HepG2 (cell line): ENCODE results near the gene SUPV3L1. TPM values are rescaled to one million over a fixed set of nuclear protein-coding genes. Genes with fewer than 3 reads are reported as not detected.

Source experiments
- ATAC-seq: fragments of 200-7000 bp; cut with Tn5 transposase; 3 replicates; pipeline ENCODE4 v1.9.1; 2020; ENCODE audit warnings: mild to moderate bottlenecking, moderate library complexity
- BruUV-seq: library from RNA; stranded (reverse); fragments of 400-500 nt; replicated peaks from 2 replicates; lab custom pipeline; 2021; lab: Mats Ljungman, UMichigan
- CTCF ChIA-PET: fragments of 300-600 bp; formaldehyde crosslinking; extraction: SDS; loops from one replicate; lab custom pipeline; 2021; ENCODE audit warnings: low total read pairs, inconsistent platforms, low intra/inter-chr PET ratio; lab: Yijun Ruan, JAX
- POLR2A ChIA-PET: fragments of 350-600 bp; sonication (Branson Sonifier 250); formaldehyde crosslinking; loops from one replicate; lab custom pipeline; 2020; ENCODE audit warnings: antibody characterized with exemption, inconsistent platforms; lab: Yijun Ruan, JAX
- DNase-seq: peaks from one replicate; pipeline ENCODE4 v3.0.0-alpha.2; 2015; ENCODE audit warnings: low spot score
- FAIRE-seq: peaks from 3 replicates; lab custom pipeline; 2011; peaks lifted over from hg19 to GRCh38; lab: Jason Lieb, UNC
- H2AFZ ChIP-seq: one replicate; pipeline ENCODE4 v1.6.1; 2011; ENCODE audit warnings: low read length, inconsistent platforms
- H3K27ac ChIP-seq: fragments of 300-600 bp; 3 replicates; pipeline ENCODE4 v1.8.0; 2011; ENCODE audit warnings: mixed run types, mild to moderate bottlenecking, mixed read lengths, low read length, inconsistent platforms; ENCODE audit not compliant: insufficient read depth; ENCODE audit errors: extremely low read length
- H3K27me3 ChIP-seq, 2 experiments: fragments of 200-600 bp in 1 of 2; 2 replicates in 1 of 2; 3 replicates in 1 of 2; pipeline versions ENCODE4 v1.6.0 to v1.8.0; 2011; ENCODE audit warnings: low read length in 2 of 2, mild to moderate bottlenecking in 2 of 2, moderate library complexity in 2 of 2, inconsistent platforms in 1 of 2; ENCODE audit not compliant: insufficient read depth in 2 of 2, control insufficient read depth in 1 of 2
- H3K36me3 ChIP-seq, 2 experiments: fragments of 200-600 bp in 1 of 2; replicated peaks in 1 of 2; 2 replicates in 1 of 2; 3 replicates in 1 of 2; pipeline versions ENCODE4 v1.5.1 to v1.8.0; 2011; ENCODE audit warnings: low read length in 2 of 2, inconsistent platforms in 1 of 2; ENCODE audit not compliant: insufficient read depth in 2 of 2, control insufficient read depth in 1 of 2
- H3K4me1 ChIP-seq: 2 replicates; pipeline ENCODE4 v1.5.1; 2012; ENCODE audit warnings: low read length, inconsistent platforms; ENCODE audit not compliant: insufficient read depth
- H3K4me2 ChIP-seq: 2 replicates; pipeline ENCODE4 v1.6.0; 2011; ENCODE audit warnings: low read depth, low read length, inconsistent platforms
- H3K4me3 ChIP-seq, 3 experiments: fragments of 200-600 bp in 1 of 3; sonication (generic), shearing (Covaris generic) in 1 of 3; replicated peaks in 1 of 3; 2 replicates each; pipeline ENCODE4 v1.5.1; 2011 to 2016; ENCODE audit warnings: low read length in 3 of 3, inconsistent platforms in 2 of 3, low read depth in 2 of 3, mild to moderate bottlenecking in 2 of 3, control low read depth in 1 of 3, mixed read lengths in 1 of 3; ENCODE audit not compliant: insufficient read depth in 1 of 3
- H3K79me2 ChIP-seq: one replicate; pipeline ENCODE4 v1.6.1; 2011; ENCODE audit warnings: low read length, inconsistent platforms; ENCODE audit not compliant: insufficient read depth
- H3K9ac ChIP-seq: 2 replicates; pipeline ENCODE4 v1.6.0; 2011; ENCODE audit warnings: mild to moderate bottlenecking, low read depth, low read length, inconsistent platforms; ENCODE audit not compliant: insufficient read depth
- H3K9me3 ChIP-seq: 2 replicates; pipeline ENCODE4 v1.5.1; 2012; ENCODE audit warnings: mild to moderate bottlenecking, low read length
- H4K20me1 ChIP-seq: 2 replicates; pipeline ENCODE4 v1.6.0; 2011; ENCODE audit warnings: inconsistent platforms, mild to moderate bottlenecking, low read length, moderate library complexity; ENCODE audit not compliant: insufficient read depth
- ASH2L ChIP-seq: fragments of 300-600, 200-600 bp; sonication (generic); IDR thresholded peaks from 2 replicates; pipeline ENCODE4 v1.7.0; 2017; ENCODE audit warnings: low read depth, mild to moderate bottlenecking, moderate library complexity, mixed read lengths, low read length; ENCODE audit not compliant: insufficient read length
- CREB1 ChIP-seq, 2 experiments: fragments of 450-650 bp in 1 of 2; IDR thresholded peaks; 2 replicates each; pipeline ENCODE4 v1.6.1; 2016 to 2017; ENCODE audit warnings: control low read depth in 1 of 2, mild to moderate bottlenecking in 1 of 2, missing compliant biosample characterization in 1 of 2, missing genetic modification characterization in 1 of 2
- DNMT3B ChIP-seq: conservative IDR thresholded peaks from 2 replicates; pipeline ENCODE4 v1.6.1; 2016; ENCODE audit warnings: missing biosample characterization, control low read depth
- NR2F2 ChIP-seq: IDR thresholded peaks from 2 replicates; pipeline ENCODE4 v1.6.1; 2012; ENCODE audit warnings: low read depth, inconsistent platforms, borderline replicate concordance
- POLR2G ChIP-seq: fragments of 200-400 bp; formaldehyde crosslinking; IDR thresholded peaks from 2 replicates; pipeline ENCODE4 v1.6.1; 2018; ENCODE audit warnings: mild to moderate bottlenecking, low read depth, low read length, moderate library complexity
- RXRB ChIP-seq: IDR thresholded peaks from 2 replicates; pipeline ENCODE4 v1.6.1; 2016; ENCODE audit warnings: borderline replicate concordance, missing genetic modification reagents, missing compliant biosample characterization
- SAP130 ChIP-seq: IDR thresholded peaks from 2 replicates; pipeline ENCODE4 v1.6.1; 2016; ENCODE audit warnings: low read depth
- SPEN ChIP-seq: sonication (generic); formaldehyde crosslinking; IDR thresholded peaks from 2 replicates; pipeline ENCODE4 v1.5.1; 2020; ENCODE audit warnings: low read depth, mild to moderate bottlenecking, missing genetic modification reagents
- TBX2 ChIP-seq: sonication (generic); formaldehyde crosslinking; IDR thresholded peaks from 2 replicates; pipeline ENCODE4 v1.5.0; 2020; ENCODE audit warnings: missing genetic modification reagents, mild to moderate bottlenecking, borderline replicate concordance
- ZBTB7B ChIP-seq: sonication (generic); formaldehyde crosslinking; IDR thresholded peaks from 2 replicates; pipeline ENCODE4 v1.4.0; 2020; ENCODE audit warnings: missing genetic modification reagents
- ZFP82 ChIP-seq: sonication (generic); formaldehyde crosslinking; IDR thresholded peaks from 2 replicates; pipeline ENCODE4 v1.5.1; 2020; ENCODE audit warnings: mild to moderate bottlenecking, missing genetic modification reagents, borderline replicate concordance
- ZNF10 ChIP-seq: sonication (generic); formaldehyde crosslinking; IDR thresholded peaks from 2 replicates; pipeline ENCODE4 v1.4.0; 2020; ENCODE audit warnings: mild to moderate bottlenecking, low read depth, missing genetic modification reagents, borderline replicate concordance
- ZNF207 ChIP-seq: fragments of 450-650 bp; IDR thresholded peaks from 2 replicates; pipeline ENCODE4 v1.6.1; 2016; ENCODE audit warnings: antibody characterized with exemption, borderline replicate concordance
- ZNF263 ChIP-seq: sonication (generic); formaldehyde crosslinking; IDR thresholded peaks from 2 replicates; pipeline ENCODE4 v1.4.0; 2020; ENCODE audit warnings: missing genetic modification reagents
- ZNF33A ChIP-seq: sonication (generic); formaldehyde crosslinking; IDR thresholded peaks from 2 replicates; pipeline ENCODE4 v1.5.1; 2020; ENCODE audit warnings: missing genetic modification reagents, mild to moderate bottlenecking, moderate library complexity, borderline replicate concordance
- ZNF740 ChIP-seq: sonication (generic); formaldehyde crosslinking; IDR thresholded peaks from 2 replicates; pipeline ENCODE4 v1.4.0; 2020; ENCODE audit warnings: missing genetic modification reagents
- ZNF878 ChIP-seq: sonication (generic); formaldehyde crosslinking; IDR thresholded peaks from 2 replicates; pipeline ENCODE4 v1.8.1; 2023; ENCODE audit warnings: mild to moderate bottlenecking, missing genetic modification reagents, moderate library complexity
- ZSCAN5A ChIP-seq: sonication (generic); formaldehyde crosslinking; IDR thresholded peaks from 2 replicates; pipeline ENCODE4 v1.8.0; 2022; ENCODE audit warnings: mild to moderate bottlenecking, missing genetic modification reagents, borderline replicate concordance
- ZUFSP ChIP-seq: sonication (generic); formaldehyde crosslinking; IDR thresholded peaks from 2 replicates; pipeline ENCODE4 v1.9.0; 2021; ENCODE audit warnings: missing genetic modification reagents, mild to moderate bottlenecking, borderline replicate concordance
- WGBS: methylation state at CpG from one replicate; pipeline ENCODE4 v1.1.6; 2017; ENCODE audit warnings: low lambda C conversion rate; 5-methylcytosine and 5-hydroxymethylcytosine counted together
- in situ Hi-C: cut with HindIII; loops from 2 replicates; pipeline ENCODE4 v1.10.0; 2017; ENCODE audit warnings: low pct_unique_long_range_greater_than_20kb; ENCODE audit not compliant: extremely low pct_ligation_motif_present
- intact Hi-C: fragments of 100-400 bp; cut with micrococcal nuclease; formaldehyde crosslinking; loops from one replicate; pipeline ENCODE4 v1.10.0; 2022; ENCODE audit not compliant: unreplicated experiment
- polyA plus RNA-seq, 8 experiments: library from polyadenylated mRNA; depleted of rRNA in 3 of 8; stranded (reverse) in 7 of 8; unstranded in 1 of 8; fragments of >200 nt; fragmentation: Illumina TruSeq in 4 of 8; extraction: Trizol in 4 of 8; gene quantifications; 2 replicates each; pipeline versions ENCODE4 v1.2.1 to v1.2.3, GENCODE V29; 2011 to 2016; ENCODE audit warnings: low read depth in 4 of 8, missing spikeins in 1 of 8, mixed read lengths in 1 of 8; ENCODE audit not compliant: insufficient read depth in 1 of 8
- total RNA-seq, 5 experiments: library from RNA; depleted of rRNA; stranded (reverse); fragments of >200 nt; fragmentation: Illumina TruSeq; extraction: Trizol; gene quantifications; 2 replicates each; pipeline ENCODE4 v1.2.3, GENCODE V29; 2016; ENCODE audit warnings: low read depth in 1 of 5

Gene SUPV3L1
- total and polyA plus RNA-seq, 2 of the 13 experiments (the other 11 are each of a cell fraction or from before 2014, with no cell fraction given): 28.8 to 45.7 TPM

GRCh38 chr10:69220041-69220451, 40.0 kb downstream of the SUPV3L1 start, which contains the start of gene HKDC1 (continued):
- 0 out of 2 replicates have a peak, but pooled peaks have one; percentile 16 for TF ChIP-seq ZFP82 (CRISPR knock-in tag)
- 0 out of 2 replicates have a peak, but pooled peaks have one; percentile 15 for TF ChIP-seq DNMT3B (CRISPR knock-in tag)
- TF ChIP-seq TBX2 (CRISPR knock-in tag): 0 out of 2 replicates have a peak, but pooled peaks have one; percentile 36
- 0 out of 2 replicates have a peak, but pooled peaks have one; percentile 51 for TF ChIP-seq ZNF740 (CRISPR knock-in tag)
- TF ChIP-seq SAP130: peak; percentile 47
- TF ChIP-seq SPEN: no peak
- peak; percentile 86 for TF ChIP-seq POLR2G
- no peak for TF ChIP-seq ZBTB7B
- TF ChIP-seq ZNF33A: no peak

- Histone ChIP-seq H3K27ac (peak overlapping the region; percentile 45), H3K9ac (peak overlapping the region; percentile 60), H3K27me3 (no peaks in the 10 kb centered on the region; a peak in 1 of 5 replicates), H2AFZ (peak overlapping the region; percentile 37), H3K9me3 (no peaks in the 10 kb centered on the region), H3K36me3 (no peaks in the 10 kb centered on the region), H3K4me2 (peak overlapping the region; percentile 86), H3K4me3 (peak overlapping the region; percentile 51 to 71 (median 57)), H4K20me1 (no peaks in the 10 kb centered on the region), H3K79me2 (peaks cover 3% of the 10 kb centered on the region), H3K4me1 (peaks cover 73% of the 10 kb centered on the region)
- no peak for FAIRE-seq
- ATAC-seq: peak; percentile 67
- WGBS: 0% methylated on average over 9 of the region's 9 CpGs
- in situ Hi-C loops: no loop called here
- ChIA-PET POLR2A (interaction anchor here (0.8 to 1.7 kb wide), 5 partner anchors 9 to 40 kb away, joined by 3 to 12 read pairs (median 4); partner anchors contain the start of gene SUPV3L1), CTCF (no interaction called here)
- TSS peak; percentile 83 for BruUV-seq
- intact Hi-C loops: no loop called here
- peak; percentile 66 for DNase-seq
- no peak for TF ChIP-seq ZNF207
- no peak for TF ChIP-seq ZUFSP
- TF ChIP-seq ASH2L: peak; percentile 17
- TF ChIP-seq SAP130: peak; percentile 56
- TF ChIP-seq ZSCAN5A (CRISPR knock-in tag): 0 out of 2 replicates have a peak, but pooled peaks have one; percentile 36
- no peak for TF ChIP-seq CREB1 (IDR thresholded peaks at IDR 0.05)
- peak; percentile 34; the same call in 1 of the 2 replicates for TF ChIP-seq CREB1 (CRISPR knock-in tag; IDR thresholded peaks at IDR 0.05)
- no peak for TF ChIP-seq NR2F2
- TF ChIP-seq ZNF263 (CRISPR knock-in tag): 0 out of 2 replicates have a peak, but pooled peaks have one; percentile 49
- TF ChIP-seq TBX2 (CRISPR knock-in tag): peak; percentile 28; the same call in 1 of the 2 replicates
- 0 out of 2 replicates have a peak, but pooled peaks have one; percentile 33 for TF ChIP-seq ZNF878 (CRISPR knock-in tag)
- TF ChIP-seq RXRB: no peak
- TF ChIP-seq ZNF10 (CRISPR knock-in tag): no peak
Observed at GRCh38 chr10:69220507-69220906, 40.5 kb downstream of the SUPV3L1 start.
